GM23248 (cell line): Measurements from ENCODE around the gene ST7. TPM values are rescaled to one million over a fixed set of nuclear protein-coding genes. Genes with fewer than 3 reads are reported as not detected.

Experiments
- DNase-seq: peaks from one replicate; pipeline ENCODE4 v3.0.0-alpha.2; 2015
- H2AFZ ChIP-seq: fragments of 200-600 bp; sonication (generic); 2 replicates; pipeline ENCODE4 v1.6.1; 2016; ENCODE audit warnings: antibody characterized with exemption
- H3F3A ChIP-seq: fragments of 200-600 bp; sonication (generic); 2 replicates; pipeline ENCODE4 v1.6.1; 2016; ENCODE audit warnings: mild to moderate bottlenecking, antibody characterized with exemption, mixed run types; ENCODE audit not compliant: insufficient read depth
- H3K27ac ChIP-seq: fragments of 200-600 bp; sonication (generic); 2 replicates; pipeline ENCODE4 v1.5.1; 2016; ENCODE audit warnings: mild to moderate bottlenecking
- H3K27me3 ChIP-seq: fragments of 200-600 bp; sonication (generic); replicated peaks from 2 replicates; pipeline ENCODE4 v1.6.1; 2016; ENCODE audit warnings: mild to moderate bottlenecking; ENCODE audit not compliant: insufficient read depth
- H3K36me3 ChIP-seq: fragments of 200-600 bp; sonication (generic); 2 replicates; pipeline ENCODE4 v1.6.1; 2016; ENCODE audit warnings: low read depth, mild to moderate bottlenecking
- H3K4me1 ChIP-seq: fragments of 200-600 bp; sonication (generic); 2 replicates; pipeline ENCODE4 v1.6.1; 2016; ENCODE audit warnings: mild to moderate bottlenecking; ENCODE audit not compliant: insufficient read depth
- H3K4me2 ChIP-seq: fragments of 200-600 bp; sonication (generic); one replicate; pipeline ENCODE4 v1.6.1; 2016; ENCODE audit warnings: mild to moderate bottlenecking; ENCODE audit not compliant: unreplicated experiment
- H3K4me3 ChIP-seq: fragments of 200-600 bp; sonication (generic); 2 replicates; pipeline ENCODE4 v1.5.1; 2016; ENCODE audit warnings: mild to moderate bottlenecking
- H3K79me2 ChIP-seq: fragments of 200-600 bp; sonication (generic); 2 replicates; pipeline ENCODE4 v1.6.1; 2016; ENCODE audit warnings: mild to moderate bottlenecking; ENCODE audit not compliant: insufficient read depth
- H3K9ac ChIP-seq: fragments of 200-600 bp; sonication (generic); 2 replicates; pipeline ENCODE4 v1.6.1; 2016; ENCODE audit warnings: mild to moderate bottlenecking
- H3K9me2 ChIP-seq: fragments of 200-600 bp; sonication (generic); 2 replicates; pipeline ENCODE4 v1.6.1; 2016; ENCODE audit warnings: mixed run types, mild to moderate bottlenecking, moderate library complexity; ENCODE audit not compliant: insufficient read depth
- H3K9me3 ChIP-seq: fragments of 200-600 bp; sonication (generic); one replicate; pipeline ENCODE4 v1.6.1; 2017; ENCODE audit warnings: low read depth
- H4K20me1 ChIP-seq: fragments of 200-600 bp; sonication (generic); 2 replicates; pipeline ENCODE4 v1.6.0; 2016; ENCODE audit not compliant: insufficient read depth
- EZH2 ChIP-seq: fragments of 200-600 bp; sonication (generic); IDR thresholded peaks from 2 replicates; pipeline ENCODE4 v1.6.1; 2018; ENCODE audit warnings: antibody characterized with exemption, mild to moderate bottlenecking; ENCODE audit not compliant: insufficient read depth, poor library complexity, severe bottlenecking
- EZH2phosphoT487 ChIP-seq: fragments of 200-600 bp; sonication (generic); IDR thresholded peaks from 2 replicates; pipeline ENCODE4 v1.6.1; 2018; ENCODE audit warnings: antibody characterized with exemption, moderate library complexity, mild to moderate bottlenecking, low read depth; ENCODE audit not compliant: insufficient read depth
- WGBS, 2 experiments: methylation state at CpG; one replicate each; pipeline ENCODE4 v1.1.6; 2015 to 2017; ENCODE audit warnings: low lambda C conversion rate in 2 of 2, low coverage in 1 of 2; ENCODE audit errors: missing lambda C conversion rate in 2 of 2; 5-methylcytosine and 5-hydroxymethylcytosine counted together
- in situ Hi-C: fragments of 300-500 bp; cut with MboI; formaldehyde crosslinking; loops from 2 replicates; pipeline ENCODE4 v1.15.0; 2020
- polyA plus RNA-seq: library from polyadenylated mRNA; unstranded; fragments of >200 nt; fragmentation: Nextera tagmentation; extraction: Ambion mirVana; gene quantifications from 2 replicates; pipeline ENCODE4 v1.2.1, GENCODE V29; 2016
- total RNA-seq: library from RNA; depleted of rRNA; stranded (reverse); fragments of >200 nt; shearing (Covaris generic); gene quantifications from 2 replicates; pipeline ENCODE4 v1.2.3, GENCODE V29; 2014

Gene ST7
- total and polyA plus RNA-seq, 2 experiments from 2014 or later = 17.8 to 21.9 TPM

- Histone ChIP-seq H3K79me2 (peaks cover 61% of the 10 kb centered on the region), H3K9me3 (no peaks in the 10 kb centered on the region), H3K27me3 (no peaks in the 10 kb centered on the region), H3K9me2 (no peaks in the 10 kb centered on the region), H3K36me3 (no peaks in the 10 kb centered on the region), H3K4me2 (no peak overlapping the region), H2AFZ (no peak overlapping the region), H3F3A (peaks cover 11% of the 10 kb centered on the region; the same call in 1 of the 2 replicates), H3K4me1 (peaks cover 29% of the 10 kb centered on the region), H3K4me3 (no peak overlapping the region), H4K20me1 (no peaks in the 10 kb centered on the region), H3K9ac (no peak overlapping the region), H3K27ac (no peak overlapping the region)
- no peak for TF ChIP-seq EZH2phosphoT487
- no peak for DNase-seq
- in situ Hi-C loops = no loop called here
- 57 to 66% methylated on average over 5 of the region's 5 CpGs for WGBS, 2 experiments
These were observed 115.3 kb downstream of the ST7 start for GRCh38 chr7:117068511-117069145.

- TF ChIP-seq EZH2 = no peak
- no peak for TF ChIP-seq EZH2phosphoT487
- H3K27me3 ChIP-seq = no peaks in the 10 kb centered on the region
- no peaks in the 10 kb centered on the region for H3K9me3 ChIP-seq
- no peak overlapping the region for H2AFZ ChIP-seq
- H4K20me1 ChIP-seq = no peaks in the 10 kb centered on the region
- peaks cover 29% of the 10 kb centered on the region for H3K4me1 ChIP-seq
- H3K36me3 ChIP-seq = no peaks in the 10 kb centered on the region
- H3K4me3 ChIP-seq = no peak overlapping the region
- peaks cover 67% of the 10 kb centered on the region for H3K79me2 ChIP-seq
- in situ Hi-C loops = no loop called here
- no peak overlapping the region for H3K9ac ChIP-seq
- no peaks in the 10 kb centered on the region for H3K9me2 ChIP-seq
- H3K4me2 ChIP-seq = no peak overlapping the region
- H3F3A ChIP-seq = peaks cover 11% of the 10 kb centered on the region; the same call in 1 of the 2 replicates
- H3K27ac ChIP-seq = no peak overlapping the region
- 100% methylated on average over 1 of the region's 1 CpG for WGBS, 2 experiments
- no peak for DNase-seq
These were observed 116.1 kb downstream of the ST7 start for GRCh38 chr7:117069379-117069778.

GRCh38 chr7:117071551-117071950 is 118.2 kb downstream of the ST7 start:
- no peaks in the 10 kb centered on the region for H3K9me2 ChIP-seq
- peaks cover 65% of the 10 kb centered on the region for H3K79me2 ChIP-seq
- in situ Hi-C loops = no loop called here
- H4K20me1 ChIP-seq = no peaks in the 10 kb centered on the region
- H3K4me2 ChIP-seq = no peak overlapping the region
- no peak overlapping the region for H3K4me3 ChIP-seq
- no peak overlapping the region for H3K27ac ChIP-seq
- H2AFZ ChIP-seq = no peak overlapping the region
- no peaks in the 10 kb centered on the region for H3K36me3 ChIP-seq
- TF ChIP-seq EZH2phosphoT487 = no peak
- no peaks in the 10 kb centered on the region for H3K9me3 ChIP-seq
- H3K4me1 ChIP-seq = peaks cover 29% of the 10 kb centered on the region
- no peaks in the 10 kb centered on the region for H3K27me3 ChIP-seq
- no peak for DNase-seq
- 98 to 99% methylated on average over 3 of the region's 3 CpGs for WGBS, 2 experiments
- H3F3A ChIP-seq = peaks cover 11% of the 10 kb centered on the region; the same call in 1 of the 2 replicates
- H3K9ac ChIP-seq = no peak overlapping the region

GRCh38 chr7:117072620-117073118 is 119.4 kb downstream of the ST7 start:
- H3K27me3 ChIP-seq = no peaks in the 10 kb centered on the region
- no peak overlapping the region for H3K4me3 ChIP-seq
- peak overlapping the region; percentile 17 for H3K27ac ChIP-seq
- in situ Hi-C loops = no loop called here
- H3F3A ChIP-seq = 0 out of 2 replicates have a peak, but pooled peaks cover 2% of the 10 kb centered on the region
- WGBS, 2 experiments = 59 to 61% methylated on average over 7 of the region's 7 CpGs
- TF ChIP-seq EZH2 (no peak), EZH2phosphoT487 (no peak)
- no peak overlapping the region for H3K9ac ChIP-seq
- peaks cover 19% of the 10 kb centered on the region for H3K4me1 ChIP-seq
- no peaks in the 10 kb centered on the region for H3K36me3 ChIP-seq
- no peaks in the 10 kb centered on the region for H3K9me2 ChIP-seq
- peaks cover 64% of the 10 kb centered on the region for H3K79me2 ChIP-seq
- peak; percentile 83 for DNase-seq
- H3K4me2 ChIP-seq = no peak overlapping the region
- H2AFZ ChIP-seq = no peak overlapping the region
- no peaks in the 10 kb centered on the region for H3K9me3 ChIP-seq
- H4K20me1 ChIP-seq = no peaks in the 10 kb centered on the region
